WTC11 (cell line): ENCODE data around the gene PNMA6A.

Experiments used
- ATF2 ChIP-seq: sonication (generic); formaldehyde crosslinking; IDR thresholded peaks from 2 replicates; pipeline ENCODE4 v1.8.1; 2022; ENCODE audit warnings: low read depth, missing genetic modification reagents, borderline replicate concordance
- CTCF ChIP-seq: fragments of 200-600 bp; IDR thresholded peaks from 2 replicates; pipeline ENCODE4 v1.8.0; 2022; ENCODE audit warnings: antibody characterized with exemption
- E2F1 ChIP-seq: sonication (generic); formaldehyde crosslinking; IDR thresholded peaks from 2 replicates; pipeline ENCODE4 v1.8.0; 2022; ENCODE audit warnings: mild to moderate bottlenecking, missing genetic modification reagents
- E2F4 ChIP-seq: sonication (generic); formaldehyde crosslinking; IDR thresholded peaks from 2 replicates; pipeline ENCODE4 v1.8.1; 2022; ENCODE audit warnings: low read depth, mild to moderate bottlenecking, moderate library complexity, missing genetic modification reagents, borderline replicate concordance
- ELF4 ChIP-seq: sonication (generic); formaldehyde crosslinking; IDR thresholded peaks from 2 replicates; pipeline ENCODE4 v1.8.1; 2022; ENCODE audit warnings: low read depth, mild to moderate bottlenecking, moderate library complexity, missing genetic modification reagents
- EMX1 ChIP-seq: fragments of 250-450 bp; sonication (Bioruptor Pico); IDR thresholded peaks from 2 replicates; pipeline ENCODE4 v1.8.0; 2021; ENCODE audit warnings: mild to moderate bottlenecking
- JUN ChIP-seq: sonication (generic); formaldehyde crosslinking; IDR thresholded peaks from 2 replicates; pipeline ENCODE4 v1.8.0; 2023; ENCODE audit warnings: mild to moderate bottlenecking, missing genetic modification reagents
- MAX ChIP-seq: sonication (generic); formaldehyde crosslinking; IDR thresholded peaks from 2 replicates; pipeline ENCODE4 v1.8.0; 2022; ENCODE audit warnings: mild to moderate bottlenecking, missing genetic modification reagents
- NR2C2 ChIP-seq: sonication (generic); formaldehyde crosslinking; IDR thresholded peaks from 2 replicates; pipeline ENCODE4 v1.8.0; 2022; ENCODE audit warnings: mild to moderate bottlenecking, missing genetic modification reagents
- SMAD4 ChIP-seq: sonication (generic); formaldehyde crosslinking; IDR thresholded peaks from 2 replicates; pipeline ENCODE4 v1.8.0; 2022; ENCODE audit warnings: mild to moderate bottlenecking, missing genetic modification reagents
- SP1 ChIP-seq: sonication (generic); formaldehyde crosslinking; conservative IDR thresholded peaks from 2 replicates; pipeline ENCODE4 v1.8.1; 2022; ENCODE audit warnings: missing genetic modification reagents

GRCh38 chrX:153029875-153030274 is 42.4 kb upstream of the PNMA6A start:
- TF ChIP-seq SP1: no peak
- TF ChIP-seq JUN (CRISPR knock-in tag): no peak
- TF ChIP-seq E2F4 (CRISPR knock-in tag): no peak
- TF ChIP-seq CTCF: no peak
- no peak for TF ChIP-seq ATF2 (CRISPR knock-in tag)
- no peak for TF ChIP-seq EMX1
- no peak for TF ChIP-seq MAX (CRISPR knock-in tag)
- TF ChIP-seq E2F1: no peak
- TF ChIP-seq NR2C2 (CRISPR knock-in tag): no peak
- no peak for TF ChIP-seq ELF4 (CRISPR knock-in tag)
- TF ChIP-seq SMAD4 (CRISPR knock-in tag): no peak
